KMS-11 (cell line): ENCODE data around the gene THSD7A.

Experiments
- H2AFZ ChIP-seq: fragments of 200-600 bp; sonication (generic); 2 replicates; pipeline ENCODE4 v1.6.1; 2016; ENCODE audit warnings: antibody characterized with exemption, mixed run types, low read depth
- H3K27ac ChIP-seq: fragments of 200-600 bp; sonication (generic); 2 replicates; pipeline ENCODE4 v1.6.1; 2016; ENCODE audit warnings: mild to moderate bottlenecking, mixed run types
- H3K27me3 ChIP-seq: fragments of 200-600 bp; sonication (generic); 2 replicates; pipeline ENCODE4 v1.6.1; 2017; ENCODE audit warnings: mild to moderate bottlenecking, low read depth, mixed run types, moderate library complexity; ENCODE audit not compliant: insufficient read depth
- H3K36me3 ChIP-seq: fragments of 200-600 bp; sonication (generic); 2 replicates; pipeline ENCODE4 v1.6.1; 2017; ENCODE audit warnings: mild to moderate bottlenecking, mixed run types; ENCODE audit not compliant: insufficient read depth
- H3K4me1 ChIP-seq: fragments of 200-600 bp; sonication (generic); 2 replicates; pipeline ENCODE4 v1.6.1; 2016; ENCODE audit warnings: mild to moderate bottlenecking, low read depth, mixed run types; ENCODE audit not compliant: poor library complexity, severe bottlenecking
- H3K4me2 ChIP-seq: fragments of 200-600 bp; sonication (generic); 2 replicates; pipeline ENCODE4 v1.7.0; 2016; ENCODE audit warnings: mild to moderate bottlenecking, mixed run types
- H3K4me3 ChIP-seq: fragments of 200-600 bp; sonication (generic); IDR thresholded peaks from 2 replicates; pipeline ENCODE4 v1.6.1; 2017; ENCODE audit warnings: low read depth, low read length, mixed read lengths; ENCODE audit not compliant: insufficient read depth
- H3K79me2 ChIP-seq: fragments of 200-600 bp; sonication (generic); 2 replicates; pipeline ENCODE4 v1.6.1; 2016; ENCODE audit warnings: low read depth, mixed run types; ENCODE audit not compliant: insufficient read depth
- H3K9ac ChIP-seq: fragments of 200-600 bp; sonication (generic); 2 replicates; pipeline ENCODE4 v1.6.1; 2016; ENCODE audit warnings: mild to moderate bottlenecking, mixed run types
- H4K20me1 ChIP-seq: fragments of 200-600 bp; sonication (generic); 2 replicates; pipeline ENCODE4 v1.6.1; 2016; ENCODE audit warnings: mild to moderate bottlenecking, mixed run types; ENCODE audit not compliant: insufficient read depth
- TF ChIP-seq, protein P1 (sequence below): fragments of 200-600 bp; sonication (generic); conservative IDR thresholded peaks from 2 replicates; pipeline ENCODE4 v1.6.1; 2017; ENCODE audit warnings: low read depth, mild to moderate bottlenecking, antibody characterized with exemption, low read length, moderate library complexity, mixed read lengths

THSD7A gene

GRCh38 chr7:11436773-11437524 lies 395.0 kb downstream of the THSD7A start:
- no peak overlapping the region for H3K4me2 ChIP-seq
- H3K27ac ChIP-seq, result no peak overlapping the region
- TF ChIP-seq, protein P1, sequence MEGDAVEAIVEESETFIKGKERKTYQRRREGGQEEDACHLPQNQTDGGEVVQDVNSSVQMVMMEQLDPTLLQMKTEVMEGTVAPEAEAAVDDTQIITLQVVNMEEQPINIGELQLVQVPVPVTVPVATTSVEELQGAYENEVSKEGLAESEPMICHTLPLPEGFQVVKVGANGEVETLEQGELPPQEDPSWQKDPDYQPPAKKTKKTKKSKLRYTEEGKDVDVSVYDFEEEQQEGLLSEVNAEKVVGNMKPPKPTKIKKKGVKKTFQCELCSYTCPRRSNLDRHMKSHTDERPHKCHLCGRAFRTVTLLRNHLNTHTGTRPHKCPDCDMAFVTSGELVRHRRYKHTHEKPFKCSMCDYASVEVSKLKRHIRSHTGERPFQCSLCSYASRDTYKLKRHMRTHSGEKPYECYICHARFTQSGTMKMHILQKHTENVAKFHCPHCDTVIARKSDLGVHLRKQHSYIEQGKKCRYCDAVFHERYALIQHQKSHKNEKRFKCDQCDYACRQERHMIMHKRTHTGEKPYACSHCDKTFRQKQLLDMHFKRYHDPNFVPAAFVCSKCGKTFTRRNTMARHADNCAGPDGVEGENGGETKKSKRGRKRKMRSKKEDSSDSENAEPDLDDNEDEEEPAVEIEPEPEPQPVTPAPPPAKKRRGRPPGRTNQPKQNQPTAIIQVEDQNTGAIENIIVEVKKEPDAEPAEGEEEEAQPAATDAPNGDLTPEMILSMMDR, result no peak
- H4K20me1 ChIP-seq, result no peaks in the 10 kb centered on the region
- no peaks in the 10 kb centered on the region for H3K27me3 ChIP-seq
- H3K79me2 ChIP-seq, result no peaks in the 10 kb centered on the region
- no peaks in the 10 kb centered on the region for H3K4me1 ChIP-seq
- no peak overlapping the region for H3K9ac ChIP-seq
- H3K36me3 ChIP-seq, result no peaks in the 10 kb centered on the region
- H3K4me3 ChIP-seq, result no peak overlapping the region
- H2AFZ ChIP-seq, result no peak overlapping the region

GRCh38 chr7:11436316-11436715 lies 395.7 kb downstream of the THSD7A start:
- Histone ChIP-seq H3K4me1 (no peaks in the 10 kb centered on the region), H3K27me3 (no peaks in the 10 kb centered on the region), H4K20me1 (no peaks in the 10 kb centered on the region), H3K27ac (no peak overlapping the region), H3K4me3 (no peak overlapping the region), H3K79me2 (no peaks in the 10 kb centered on the region), H3K36me3 (no peaks in the 10 kb centered on the region), H3K9ac (no peak overlapping the region), H2AFZ (no peak overlapping the region), H3K4me2 (no peak overlapping the region)
- TF ChIP-seq, protein P1, result no peak

- H2AFZ ChIP-seq, result no peak overlapping the region
- H3K9ac ChIP-seq, result no peak overlapping the region
- no peaks in the 10 kb centered on the region for H4K20me1 ChIP-seq
- no peak overlapping the region for H3K4me3 ChIP-seq
- H3K4me1 ChIP-seq, result no peaks in the 10 kb centered on the region
- no peak overlapping the region for H3K27ac ChIP-seq
- TF ChIP-seq, protein P1, result no peak
- no peak overlapping the region for H3K4me2 ChIP-seq
- H3K36me3 ChIP-seq, result no peaks in the 10 kb centered on the region
- no peaks in the 10 kb centered on the region for H3K79me2 ChIP-seq
- no peaks in the 10 kb centered on the region for H3K27me3 ChIP-seq
These were observed 397.6 kb downstream of the THSD7A start for GRCh38 chr7:11434366-11434765.

DNA sequence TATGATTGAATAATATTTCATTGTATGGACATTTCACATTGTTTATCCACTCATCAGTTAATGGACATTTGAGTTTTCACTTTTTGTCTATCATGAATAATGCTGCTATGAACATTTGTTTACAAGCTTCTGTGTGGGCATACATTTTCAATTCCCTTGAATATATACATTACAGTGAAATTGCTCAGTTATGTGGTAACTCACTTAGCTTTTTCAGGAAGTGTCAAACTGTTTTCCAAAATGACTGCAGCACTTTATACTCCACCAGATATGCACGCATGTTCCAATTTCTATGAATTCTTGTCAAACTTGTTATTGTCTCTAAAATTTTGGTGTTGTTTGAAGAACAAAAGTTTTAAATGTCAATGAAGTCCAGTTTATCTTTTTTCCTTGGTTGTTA lies 401.2 kb downstream of the THSD7A start:
- Histone ChIP-seq H3K36me3 (no peaks in the 10 kb centered on the region), H3K79me2 (no peaks in the 10 kb centered on the region), H3K4me2 (no peak overlapping the region), H3K27ac (no peak overlapping the region), H2AFZ (no peak overlapping the region), H3K4me1 (no peaks in the 10 kb centered on the region), H3K4me3 (no peak overlapping the region), H3K27me3 (no peaks in the 10 kb centered on the region), H4K20me1 (no peaks in the 10 kb centered on the region), H3K9ac (no peak overlapping the region)
- TF ChIP-seq, protein P1, result no peak
